ENCODE results near the gene ABCC8. TPM values are rescaled to one million over a fixed set of nuclear protein-coding genes. Genes with fewer than 3 reads are reported as not detected.

The ABCC8 gene
- total and polyA plus RNA-seq, 9 of the 15 experiments (the other 6 are each of a cell fraction or from before 2014, with no cell fraction given) = not detected

GRCh38 chr11:17457396-17458173, 19.1 kb downstream of the ABCC8 start:
- Histone ChIP-seq H3K36me3 (ENCODE audit: control insufficient read depth, insufficient read depth, low read length) (no peaks in the 10 kb centered on the region), H3K27ac (ENCODE audit: extremely low read depth, low read depth, low read length) (no peak overlapping the region), H2AFZ (ENCODE audit: low read depth, low read length) (no peak overlapping the region), H3K4me2 (ENCODE audit: insufficient read depth, low read length) (no peak overlapping the region), H3K4me1 (replicated peaks in 1 of 2; ENCODE audit: control insufficient read depth in 2 of 2, insufficient read depth in 2 of 2, low read length in 2 of 2) (no peaks in the 10 kb centered on the region), H4K20me1 (replicated peaks; ENCODE audit: control insufficient read depth, insufficient read depth, low read length) (no peaks in the 10 kb centered on the region; the same call in 1 of the 2 replicates), H3K79me2 (ENCODE audit: control insufficient read depth, insufficient read depth, low read length) (no peaks in the 10 kb centered on the region), H3K9ac (ENCODE audit: insufficient read depth in 1 of 2, low read depth in 2 of 2, low read length in 2 of 2) (no peak overlapping the region), H3K9me1 (ENCODE audit: control insufficient read depth, insufficient read depth, low read length) (no peaks in the 10 kb centered on the region), H3K27me3 (ENCODE audit: control insufficient read depth in 2 of 2, insufficient read depth in 2 of 2, low read length in 2 of 2) (peaks cover 30 to 46% of the 10 kb centered on the region in 2 experiments; a peak in 4 of 5 replicates), H3K9me3 (replicated peaks; ENCODE audit: control insufficient read depth, insufficient read depth, low read depth, low read length) (no peaks in the 10 kb centered on the region), H3K4me3 (no peak overlapping the region)
- TF ChIP-seq SRSF9 (IDR thresholded peaks at IDR 0.05; ENCODE audit: borderline replicate concordance, low read depth, low read length) = no peak
- TF ChIP-seq E2F8 (IDR thresholded peaks at IDR 0.05; ENCODE audit: low read depth, partially characterized antibody) = no peak
- TF ChIP-seq ZNF12 (CRISPR knock-in tag; IDR thresholded peaks at IDR 0.05) = no peak
- no peak for TF ChIP-seq ARID3B (CRISPR knock-in tag; IDR thresholded peaks at IDR 0.05; ENCODE audit: borderline replicate concordance)
- ATAC-seq (no peak), DNase-seq (ENCODE audit: extremely low read depth in 1 of 4, low spot score in 3 of 4) (no peak), FAIRE-seq (no peak)
- in situ Hi-C loops (cut with MboI) = no loop called here
- no TSS peak for BruUV-seq (replicated peaks)
- ChIA-PET CTCF (ENCODE audit: low intra/inter-chr PET ratio) (no interaction called here), POLR2A (no interaction called here)
- intact Hi-C loops (cut with micrococcal nuclease) = no loop called here
- 3% methylated on average over 8 of the region's 8 CpGs for WGBS (ENCODE audit: insufficient coverage, low coverage, missing lambda C conversion rate)
